Ecto neural progenitor cell (in vitro differentiated cells): ENCODE measurements around the gene APH1B.
A peak's percentile ranks its signal among the peaks of the same experiment; 100 is the strongest.
"Not testable (repeated sequence)": the region's sequence is repeated elsewhere in the genome, so short reads cannot be mapped to it uniquely, and the experiment has no call there.

ENCODE experiments used
- DNase-seq: peaks from one replicate; pipeline ENCODE4 v3.0.0-alpha.2; 2018; ENCODE audit warnings: low spot score

APH1B gene

GRCh38 chr15:63299943-63300575 lies 22.7 kb downstream of the APH1B start:
- DNase-seq = no peak

- DNase-seq = no peak
Observed at GRCh38 chr15:63301088-63301487, 23.7 kb downstream of the APH1B start.

DNA sequence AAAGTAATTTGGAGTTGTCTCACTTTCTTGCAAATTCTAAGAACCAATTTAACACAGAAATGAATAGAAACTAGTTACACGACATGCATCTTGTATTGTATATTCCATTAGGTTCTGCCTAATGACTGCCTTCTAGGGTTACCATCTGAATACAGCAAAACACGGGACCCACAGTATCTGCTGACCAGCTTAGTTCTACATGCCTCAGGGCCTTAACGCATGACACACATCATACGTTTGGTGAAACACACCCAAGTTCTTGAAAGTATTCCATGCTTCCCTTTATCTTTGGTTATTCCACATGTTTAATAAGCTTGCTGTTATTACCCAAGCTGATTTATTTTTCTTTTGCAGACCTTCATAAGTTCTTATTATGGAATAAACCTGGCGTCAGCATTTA lies 27.9 kb downstream of the APH1B start:
- DNase-seq = no peak

DNA sequence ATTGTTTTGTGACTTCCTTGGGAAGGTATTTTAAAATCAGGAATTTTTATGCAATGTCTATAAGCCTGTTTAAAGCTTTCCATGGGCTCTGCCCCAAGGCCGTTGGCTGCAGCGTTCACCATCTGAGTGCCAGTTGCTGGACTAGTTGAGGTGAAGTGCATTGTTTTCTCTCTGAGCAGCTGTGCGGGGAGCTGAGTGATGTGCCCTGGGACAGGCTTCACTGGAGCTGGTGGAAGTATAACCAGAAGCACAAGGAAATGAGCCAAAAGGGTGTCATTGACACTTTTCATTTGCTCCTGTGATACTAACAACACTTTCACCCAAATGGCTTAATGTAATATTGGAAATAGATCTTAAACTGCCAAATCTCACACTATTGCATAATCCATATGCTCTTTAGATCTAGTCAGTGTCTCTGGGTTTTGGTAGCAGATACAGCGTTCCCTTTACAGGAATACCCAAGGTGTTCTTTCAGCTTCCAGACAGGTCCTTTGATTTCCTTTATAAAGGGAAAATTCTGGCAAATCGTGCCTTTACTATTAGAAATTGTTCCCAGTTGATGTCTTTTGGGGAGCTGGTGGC lies 29.2 kb downstream of the APH1B start:
- DNase-seq = no peak

GRCh38 chr15:63308491-63308890 lies 31.1 kb downstream of the APH1B start:
- no peak for DNase-seq

GRCh38 chr15:63308947-63309346 lies 31.5 kb downstream of the APH1B start:
- no peak for DNase-seq

DNA sequence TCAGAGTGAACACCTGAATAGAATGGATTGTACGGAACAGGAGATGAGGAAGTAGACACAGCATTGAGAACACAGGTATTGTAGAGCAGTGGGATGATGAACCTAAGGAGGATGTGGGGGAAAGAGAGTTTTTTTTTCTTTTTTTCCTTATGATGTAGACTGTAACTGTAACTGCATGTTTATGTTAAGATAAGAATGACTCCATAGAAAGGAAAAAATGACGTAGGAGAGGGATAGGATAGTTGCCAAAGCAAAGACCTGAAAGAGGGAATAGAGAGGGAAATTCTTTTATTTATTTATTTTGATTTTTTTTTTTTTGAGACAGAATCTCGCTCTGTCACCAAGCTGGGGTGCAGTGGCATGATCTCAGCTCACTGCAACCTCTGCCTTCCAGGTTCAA lies 33.2 kb downstream of the APH1B start:
- no peak for DNase-seq

GRCh38 chr15:63312286-63312685 lies 34.9 kb downstream of the APH1B start:
- DNase-seq = no peak

DNA sequence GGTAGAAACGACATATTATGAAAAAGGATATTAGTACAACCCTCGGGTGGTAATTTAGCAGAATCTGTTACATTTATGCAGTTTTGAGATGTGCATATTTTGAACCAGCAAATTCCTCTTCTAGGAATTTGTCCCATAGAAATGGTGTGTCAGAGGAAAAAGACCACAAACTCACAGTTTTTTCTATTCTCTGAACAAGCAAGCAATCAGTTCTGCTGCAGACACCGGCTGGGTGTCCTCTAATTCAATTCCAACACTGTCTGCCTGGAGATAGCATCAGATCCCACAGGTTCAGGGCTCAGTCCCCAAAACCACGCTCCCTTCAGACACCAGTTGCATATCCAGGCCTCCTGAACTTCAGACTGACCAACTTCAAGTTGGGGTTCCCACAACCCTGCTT lies 36.4 kb downstream of the APH1B start:
- no peak for DNase-seq

DNA sequence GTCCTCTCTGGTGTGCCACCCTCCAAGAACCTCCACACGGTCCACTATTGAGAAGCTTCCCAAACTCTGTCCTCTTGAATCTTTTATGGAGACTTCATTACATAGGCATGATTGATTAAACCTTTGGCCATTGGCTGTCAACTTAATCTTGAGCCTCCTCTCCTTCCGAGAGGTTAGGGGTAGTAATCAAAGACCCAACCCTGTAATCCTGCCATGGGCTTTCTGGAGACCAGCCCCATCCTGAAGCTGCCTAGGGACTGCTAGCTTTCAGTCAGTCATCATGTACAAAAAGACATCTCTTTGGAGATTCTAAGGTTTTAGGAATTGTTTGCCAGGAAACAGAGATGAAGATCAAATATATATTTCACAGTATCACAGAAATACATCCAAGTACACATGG lies 37.0 kb downstream of the APH1B start:
- no peak for DNase-seq

DNA sequence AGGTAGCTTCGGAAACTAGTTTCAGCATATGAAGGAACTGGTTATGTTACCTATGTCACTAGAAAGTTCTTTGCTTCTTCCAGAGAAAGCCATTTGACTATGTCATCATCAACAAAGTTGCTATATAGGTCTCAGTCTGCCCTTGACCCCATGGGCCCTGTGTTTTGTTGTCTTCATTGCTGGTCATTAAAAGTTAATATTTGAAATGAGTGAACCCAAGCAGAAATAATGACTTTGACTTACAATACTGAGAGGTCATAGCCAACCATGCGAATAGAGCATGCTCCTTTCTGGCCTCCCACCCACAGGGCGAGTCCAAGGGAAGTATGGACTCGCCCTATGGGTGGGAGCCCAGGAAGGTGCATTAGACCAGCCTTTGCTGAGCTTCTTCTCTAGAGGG lies 40.9 kb downstream of the APH1B start:
- DNase-seq = no peak

- DNase-seq = no peak
Observed at GRCh38 chr15:63319065-63319464, 41.7 kb downstream of the APH1B start.

DNA sequence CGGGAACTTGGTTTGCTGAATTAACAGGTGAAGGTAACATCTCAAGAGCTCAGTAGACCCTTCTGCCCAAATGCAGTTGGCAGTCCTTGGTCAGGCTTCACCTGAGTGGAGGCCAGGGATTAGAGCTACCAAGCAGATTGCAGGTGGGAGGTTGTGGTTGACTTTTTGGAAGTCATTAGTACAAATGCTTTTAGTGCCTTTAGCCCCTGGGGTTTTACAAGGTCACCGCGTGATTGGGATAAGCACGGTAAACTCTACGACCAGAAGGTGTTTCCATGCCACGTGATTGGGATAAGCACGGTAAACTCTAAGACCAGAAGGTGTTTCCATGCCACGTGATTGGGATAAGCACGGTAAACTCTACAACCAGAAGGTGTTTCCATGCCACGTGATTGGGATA lies 43.0 kb downstream of the APH1B start:
- not testable (repeated sequence) for DNase-seq

- DNase-seq = not testable (repeated sequence)
Observed at GRCh38 chr15:63320981-63321380, 43.6 kb downstream of the APH1B start.

- DNase-seq = no peak
Observed at GRCh38 chr15:63321462-63321861, 44.1 kb downstream of the APH1B start.

DNA sequence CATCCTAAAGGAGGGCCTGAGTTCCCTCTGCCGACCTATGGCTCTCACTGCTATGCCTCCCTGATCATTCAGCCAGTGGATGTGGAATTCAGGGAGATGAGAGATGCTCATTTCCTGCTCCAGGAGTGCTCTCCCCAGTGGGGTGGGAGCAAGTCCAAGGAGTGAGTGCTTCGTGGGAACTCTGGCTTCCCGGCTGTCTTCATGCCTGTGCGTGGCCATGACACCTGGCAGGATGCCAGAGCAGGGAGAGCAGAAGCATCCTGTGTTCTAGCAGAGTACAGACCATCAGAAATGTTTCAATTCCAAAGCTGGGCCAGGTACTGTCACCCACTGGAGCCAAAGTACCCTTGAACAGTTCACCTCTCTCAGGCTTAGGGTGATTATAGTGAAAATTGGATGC lies 45.1 kb downstream of the APH1B start:
- DNase-seq = no peak

GRCh38 chr15:63323798-63324563 lies 46.6 kb downstream of the APH1B start:
- peak; percentile 43 for DNase-seq

DNA sequence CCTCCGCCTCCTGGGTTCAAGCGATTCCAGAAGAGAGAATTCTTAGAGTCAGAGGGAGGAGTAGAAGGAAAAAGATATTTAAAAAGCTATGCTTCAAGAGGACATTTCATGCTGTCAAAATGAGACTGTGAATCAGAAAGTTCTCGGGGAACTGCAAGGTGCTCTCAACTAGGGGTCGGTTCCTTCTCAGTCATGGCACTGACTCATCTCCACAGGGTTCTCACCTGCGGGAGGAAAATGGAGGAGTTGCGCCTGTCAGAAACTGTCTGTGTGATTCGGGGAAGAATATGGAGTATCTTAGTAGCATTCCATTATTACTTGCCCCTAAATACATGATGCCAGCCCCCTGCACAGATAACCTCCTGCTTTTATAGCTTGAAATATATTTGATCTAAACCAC lies 47.4 kb downstream of the APH1B start:
- DNase-seq = no peak

GRCh38 chr15:63327648-63328421 lies 50.4 kb downstream of the APH1B start:
- DNase-seq = no peak

GRCh38 chr15:63329567-63330350 lies 52.4 kb downstream of the APH1B start:
- peak; percentile 40 for DNase-seq

GRCh38 chr15:63330926-63331325 lies 53.5 kb downstream of the APH1B start:
- DNase-seq = no peak

DNA sequence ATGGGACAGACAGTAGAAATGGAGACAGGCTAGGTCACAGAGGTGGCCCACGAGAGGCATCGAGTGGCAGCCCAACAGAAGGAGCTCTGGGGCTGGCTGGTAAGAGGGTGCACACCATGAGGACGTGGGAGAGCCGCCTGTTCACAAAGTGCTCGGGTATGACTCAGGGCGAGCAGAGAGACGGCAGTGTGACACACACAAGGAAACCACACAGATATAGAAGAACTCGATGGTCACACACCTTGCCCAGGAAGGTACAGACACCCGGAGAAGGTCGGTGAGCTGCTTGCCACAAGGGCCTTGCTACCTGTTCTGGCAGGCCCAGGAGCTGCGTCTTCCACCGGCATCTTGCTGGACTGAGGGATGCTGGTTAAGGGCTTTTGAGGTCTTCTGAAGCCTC lies 54.1 kb downstream of the APH1B start:
- peak; percentile 24 for DNase-seq
